Activated naive CD8-positive, alpha-beta T cell treated with anti-CD3 and anti-CD28 coated beads, Interleukin-2, amount 10 ng/mL, durations not matched to agents 7 days and 5 days (primary cell): ENCODE measurements around the gene RASL10A. TPM values are rescaled to one million over a fixed set of nuclear protein-coding genes. Genes with fewer than 3 reads are reported as not detected.

Experiments used
- ATAC-seq: fragments of 150-1000 bp; cut with Tn5 transposase; one replicate; pipeline ENCODE4 v1.10.0; 2021; ENCODE audit warnings: low read depth, moderate library complexity
- POLR2A ChIA-PET: fragments of 350-600 bp; sonication (Branson Sonifier 250); formaldehyde crosslinking; loops from one replicate; lab custom pipeline; 2021; ENCODE audit warnings: antibody characterized with exemption; lab: Charles Lee
- DNase-seq: peaks from one replicate; pipeline ENCODE4 v3.0.0; 2021
- H3K27ac Mint-ChIP-seq: one replicate; pipeline ENCODE4 v1.8.0; 2022; ENCODE audit warnings: mild to moderate bottlenecking, mixed read lengths
- H3K27me3 Mint-ChIP-seq: one replicate; pipeline ENCODE4 v1.8.0; 2022; ENCODE audit warnings: mild to moderate bottlenecking, moderate library complexity, mixed read lengths
- H3K36me3 Mint-ChIP-seq: one replicate; pipeline ENCODE4 v1.8.0; 2021; ENCODE audit warnings: mild to moderate bottlenecking, mixed read lengths
- H3K4me1 Mint-ChIP-seq: one replicate; pipeline ENCODE4 v1.8.0; 2021; ENCODE audit warnings: mixed read lengths
- H3K4me3 Mint-ChIP-seq: one replicate; pipeline ENCODE4 v1.8.0; 2022; ENCODE audit warnings: mild to moderate bottlenecking, moderate library complexity, mixed read lengths
- H3K9me3 Mint-ChIP-seq: one replicate; pipeline ENCODE4 v1.8.0; 2021; ENCODE audit warnings: mixed read lengths
- total RNA-seq, 2 experiments: library from RNA; stranded (reverse); gene quantifications; one replicate each; pipeline ENCODE4 v1.2.3, GENCODE V29; 2021

The RASL10A gene
- total RNA-seq, 2 experiments from 2014 or later: 0.80 to 1.1 TPM

DNA sequence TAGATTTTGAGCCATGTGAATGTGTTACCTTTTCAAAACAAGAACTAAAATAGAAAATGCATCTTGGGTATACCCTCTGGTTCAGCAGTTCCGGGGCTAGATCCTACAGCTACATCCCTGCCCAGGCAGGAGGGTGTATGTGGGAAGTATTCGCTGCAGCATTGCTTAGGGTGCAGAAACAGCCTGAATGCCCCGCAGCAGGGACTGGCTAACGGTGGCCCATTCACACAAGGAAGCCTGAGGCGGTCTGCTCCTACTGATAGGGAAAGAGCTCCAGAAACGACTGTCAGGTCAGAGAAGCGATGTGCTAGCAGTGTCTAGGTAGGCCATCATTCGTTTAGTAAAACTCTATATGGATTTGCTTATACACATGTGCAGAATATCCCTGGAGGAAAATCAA, 9.9 kb upstream of the RASL10A start:
- DNase-seq (no peak), ATAC-seq (no peak)
- peaks cover 6% of the 10 kb centered on the region for H3K36me3 Mint-ChIP-seq
- H3K27ac Mint-ChIP-seq: no peak overlapping the region
- no peaks in the 10 kb centered on the region for H3K9me3 Mint-ChIP-seq
- H3K4me1 Mint-ChIP-seq: no peaks in the 10 kb centered on the region
- POLR2A ChIA-PET: no interaction called here
- no peak overlapping the region for H3K4me3 Mint-ChIP-seq
- no peaks in the 10 kb centered on the region for H3K27me3 Mint-ChIP-seq

GRCh38 chr22:29323641-29324040, 8.1 kb upstream of the RASL10A start:
- DNase-seq (no peak), ATAC-seq (no peak)
- H3K4me1 Mint-ChIP-seq: no peaks in the 10 kb centered on the region
- POLR2A ChIA-PET: no interaction called here
- H3K4me3 Mint-ChIP-seq: no peak overlapping the region
- peaks cover 3% of the 10 kb centered on the region for H3K36me3 Mint-ChIP-seq
- H3K27me3 Mint-ChIP-seq: no peaks in the 10 kb centered on the region
- H3K9me3 Mint-ChIP-seq: no peaks in the 10 kb centered on the region
- no peak overlapping the region for H3K27ac Mint-ChIP-seq

GRCh38 chr22:29320546-29320945, 5.0 kb upstream of the RASL10A start:
- Mint-ChIP-seq H3K4me3 (no peak overlapping the region), H3K27me3 (peaks cover 18% of the 10 kb centered on the region), H3K27ac (no peak overlapping the region), H3K4me1 (peaks cover 1% of the 10 kb centered on the region), H3K36me3 (peaks cover 1% of the 10 kb centered on the region), H3K9me3 (no peaks in the 10 kb centered on the region)
- no peak for DNase-seq
- no peak for ATAC-seq
- POLR2A ChIA-PET: no interaction called here

DNA sequence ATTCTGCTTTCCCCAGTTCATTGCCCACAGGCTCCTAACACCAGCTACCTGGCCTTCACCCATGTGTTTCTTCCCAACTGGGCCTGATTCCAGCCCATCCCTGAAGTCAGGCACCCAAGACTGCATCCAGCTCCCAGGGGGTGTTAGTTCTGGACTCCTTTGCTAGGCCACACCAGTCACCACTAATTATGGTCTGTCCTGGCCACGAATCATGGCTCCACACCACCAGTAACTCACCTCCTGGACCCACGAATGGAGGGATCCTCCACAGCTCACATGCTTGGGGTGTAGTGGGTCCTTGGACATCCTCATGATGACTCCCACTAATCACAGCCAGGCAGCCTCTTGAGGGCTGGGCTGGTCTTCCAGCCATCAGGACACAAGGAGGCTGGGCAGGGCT, 3.6 kb upstream of the RASL10A start:
- no peaks in the 10 kb centered on the region for H3K36me3 Mint-ChIP-seq
- DNase-seq (no peak), ATAC-seq (no peak)
- peaks cover 26% of the 10 kb centered on the region for H3K27me3 Mint-ChIP-seq
- peaks cover 8% of the 10 kb centered on the region for H3K4me1 Mint-ChIP-seq
- H3K9me3 Mint-ChIP-seq: no peaks in the 10 kb centered on the region
- no peak overlapping the region for H3K27ac Mint-ChIP-seq
- H3K4me3 Mint-ChIP-seq: no peak overlapping the region
- POLR2A ChIA-PET: no interaction called here

DNA sequence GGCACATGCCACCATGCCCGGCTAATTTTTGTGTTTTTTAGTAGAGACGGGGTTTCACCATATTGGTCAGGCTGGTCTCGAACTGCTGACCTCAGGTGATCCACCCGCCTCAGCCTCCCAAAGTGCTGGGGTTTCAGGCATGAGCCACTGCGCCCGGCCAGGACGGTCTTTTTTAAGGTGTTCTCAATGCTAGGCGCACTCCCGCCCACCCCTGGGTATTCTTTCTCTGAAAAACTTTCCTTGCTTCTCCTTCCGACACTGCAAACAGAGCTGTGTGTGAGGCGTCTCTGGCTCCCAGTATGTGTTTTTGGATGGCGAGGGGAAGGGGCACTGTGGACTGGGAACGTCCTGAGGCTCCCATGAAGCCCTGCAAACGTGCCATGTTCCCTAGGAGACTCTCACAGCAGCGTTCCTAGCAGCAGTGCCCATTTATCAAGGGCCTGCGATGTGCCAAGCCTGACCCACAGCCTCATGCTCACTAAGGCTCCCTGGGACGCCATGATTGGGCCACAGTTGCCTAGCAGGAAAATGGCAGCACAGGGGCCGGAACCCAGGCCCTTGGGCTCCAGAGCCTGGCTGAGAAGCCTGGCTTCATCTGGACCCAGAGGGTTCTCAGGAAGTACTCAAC, 2.4 kb upstream of the RASL10A start:
- no peaks in the 10 kb centered on the region for H3K36me3 Mint-ChIP-seq
- peaks cover 12% of the 10 kb centered on the region for H3K4me1 Mint-ChIP-seq
- POLR2A ChIA-PET: interaction anchor here (0.8 kb wide), 1 partner anchor 12 kb away, joined by 3 read pairs; the partner anchor contains the start of gene GAS2L1
- DNase-seq (no peak), ATAC-seq (no peak)
- no peak overlapping the region for H3K4me3 Mint-ChIP-seq
- H3K27ac Mint-ChIP-seq: no peak overlapping the region
- no peaks in the 10 kb centered on the region for H3K9me3 Mint-ChIP-seq
- peaks cover 35% of the 10 kb centered on the region for H3K27me3 Mint-ChIP-seq

GRCh38 chr22:29316141-29316828, 788 bp upstream of the RASL10A start:
- H3K9me3 Mint-ChIP-seq: no peaks in the 10 kb centered on the region
- H3K4me3 Mint-ChIP-seq: no peak overlapping the region
- ATAC-seq: no peak
- no peak for DNase-seq
- peaks cover 43% of the 10 kb centered on the region for H3K27me3 Mint-ChIP-seq
- POLR2A ChIA-PET: no interaction called here
- peak overlapping the region; percentile 23 for H3K27ac Mint-ChIP-seq
- peaks cover 15% of the 10 kb centered on the region for H3K4me1 Mint-ChIP-seq
- H3K36me3 Mint-ChIP-seq: peaks cover 1% of the 10 kb centered on the region

DNA sequence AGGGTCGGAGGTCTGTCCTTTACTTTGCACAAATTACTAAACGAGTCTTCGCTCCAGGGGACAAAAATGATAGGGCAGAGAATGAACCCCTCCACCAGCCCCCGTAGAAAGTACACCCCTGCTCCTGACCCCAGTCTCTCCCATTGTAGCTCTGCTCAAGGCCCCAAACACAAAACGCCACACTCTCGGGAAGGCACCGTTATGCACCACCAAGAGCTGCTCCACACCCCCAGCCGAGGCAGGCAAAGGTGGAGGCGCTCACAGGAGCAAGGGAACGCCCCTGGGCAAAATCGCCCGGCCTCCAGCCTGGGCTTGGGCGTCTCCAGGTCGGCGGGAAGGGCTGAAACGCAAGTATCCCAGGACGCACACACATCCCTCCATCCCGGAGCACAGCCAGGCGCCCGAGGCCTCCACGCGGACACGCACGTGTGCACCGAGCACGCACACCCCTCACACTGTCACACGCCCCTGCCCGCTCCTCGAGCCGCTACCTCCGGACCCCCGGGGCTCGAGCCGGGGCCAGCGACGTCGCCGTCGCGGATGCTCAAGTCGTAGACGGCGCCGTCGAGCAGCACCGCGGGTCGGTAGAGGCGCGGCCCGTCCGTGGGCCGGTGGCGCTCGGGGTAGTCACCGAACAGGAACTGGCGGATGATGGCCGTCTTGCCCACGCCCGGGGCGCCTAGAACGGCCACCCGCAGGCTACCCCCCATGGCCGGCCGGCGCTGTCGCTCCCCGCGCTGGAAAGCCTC, 786 bp downstream of the RASL10A start:
- peak; percentile 8 for ATAC-seq
- no peak overlapping the region for H3K27ac Mint-ChIP-seq
- H3K4me1 Mint-ChIP-seq: peaks cover 19% of the 10 kb centered on the region
- H3K27me3 Mint-ChIP-seq: peaks cover 43% of the 10 kb centered on the region
- peak overlapping the region; percentile 76 for H3K4me3 Mint-ChIP-seq
- peak; percentile 41 for DNase-seq
- H3K9me3 Mint-ChIP-seq: no peaks in the 10 kb centered on the region
- H3K36me3 Mint-ChIP-seq: peaks cover 1% of the 10 kb centered on the region
- POLR2A ChIA-PET: interaction anchor here (0.6 to 1.4 kb wide), 2 partner anchors 74 to 509 kb away, joined by 3 to 6 read pairs; partner anchors contain the start of gene AP1B1

- Mint-ChIP-seq H3K4me3 (peak overlapping the region; percentile 76), H3K4me1 (peaks cover 22% of the 10 kb centered on the region), H3K27me3 (peaks cover 43% of the 10 kb centered on the region), H3K36me3 (peaks cover 1% of the 10 kb centered on the region), H3K9me3 (no peaks in the 10 kb centered on the region), H3K27ac (no peak overlapping the region)
- DNase-seq: peak; percentile 42
- no peak for ATAC-seq
- POLR2A ChIA-PET: interaction anchor here (0.6 to 1.4 kb wide), 2 partner anchors 75 to 508 kb away, joined by 3 to 6 read pairs; partner anchors contain the start of gene AP1B1
These were observed 1.7 kb downstream of the RASL10A start for GRCh38 chr22:29313576-29314466.

DNA sequence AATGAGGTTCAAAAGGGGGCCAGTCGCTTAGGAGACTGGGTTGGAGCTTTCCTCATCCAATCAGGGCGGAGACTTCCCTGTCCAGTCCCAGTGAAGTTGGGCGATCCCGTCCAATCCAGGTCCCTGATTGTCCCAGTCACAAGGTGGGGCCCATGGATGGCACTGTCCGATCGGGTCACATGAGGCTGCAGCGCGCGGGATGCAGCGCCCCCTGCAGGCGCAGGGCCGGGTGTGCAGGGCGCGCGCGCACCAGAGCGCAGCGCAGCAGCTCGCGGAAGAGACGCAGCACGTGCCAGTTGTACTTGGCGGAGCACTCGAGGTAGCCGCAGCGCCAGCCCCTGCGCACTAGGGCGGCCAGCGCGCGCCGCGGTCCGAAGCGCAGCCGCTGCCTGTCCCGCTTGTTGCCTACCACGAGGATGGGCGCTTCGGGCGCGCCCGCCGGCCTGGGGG, 2.3 kb downstream of the RASL10A start:
- Mint-ChIP-seq H3K9me3 (no peaks in the 10 kb centered on the region), H3K4me3 (peak overlapping the region; percentile 39), H3K27me3 (peaks cover 43% of the 10 kb centered on the region), H3K36me3 (peaks cover 1% of the 10 kb centered on the region), H3K4me1 (peaks cover 26% of the 10 kb centered on the region), H3K27ac (no peak overlapping the region)
- DNase-seq (peak; percentile 72), ATAC-seq (peak; percentile 15)
- POLR2A ChIA-PET: interaction anchor here (1.4 kb wide), 1 partner anchor 76 kb away, joined by 6 read pairs; the partner anchor contains the start of gene AP1B1

GRCh38 chr22:29312218-29313125, 3.0 kb downstream of the RASL10A start:
- Mint-ChIP-seq H3K4me1 (peaks cover 28% of the 10 kb centered on the region), H3K27me3 (peaks cover 39% of the 10 kb centered on the region), H3K9me3 (no peaks in the 10 kb centered on the region), H3K4me3 (no peak overlapping the region), H3K36me3 (peaks cover 1% of the 10 kb centered on the region), H3K27ac (no peak overlapping the region)
- POLR2A ChIA-PET: no interaction called here
- DNase-seq (peak; percentile 35), ATAC-seq (no peak)

GRCh38 chr22:29311464-29312217, 3.9 kb downstream of the RASL10A start:
- peaks cover 1% of the 10 kb centered on the region for H3K36me3 Mint-ChIP-seq
- POLR2A ChIA-PET: interaction anchor here (0.9 kb wide), 1 partner anchor 43 kb away, joined by 3 read pairs; the partner anchor contains the start of gene EWSR1
- peaks cover 28% of the 10 kb centered on the region for H3K4me1 Mint-ChIP-seq
- H3K9me3 Mint-ChIP-seq: no peaks in the 10 kb centered on the region
- no peak for ATAC-seq
- peak; percentile 39 for DNase-seq
- no peak overlapping the region for H3K4me3 Mint-ChIP-seq
- H3K27ac Mint-ChIP-seq: no peak overlapping the region
- H3K27me3 Mint-ChIP-seq: peaks cover 33% of the 10 kb centered on the region
